K562 (cell line): ENCODE data around the gene PRDM10. TPM values are rescaled to one million over a fixed set of nuclear protein-coding genes. Genes with fewer than 3 reads are reported as not detected.

Experiments used
- ATAC-seq: fragments of 200-7000 bp; cut with Tn5 transposase; 3 replicates; pipeline ENCODE4 v1.9.1; 2020; ENCODE audit warnings: moderate library complexity
- BruUV-seq: library from RNA; stranded (reverse); fragments of 400-500 nt; replicated peaks from 2 replicates; lab custom pipeline; 2021; lab: Mats Ljungman, UMichigan
- CTCF ChIA-PET: fragments of 300-600 bp; formaldehyde crosslinking; extraction: SDS; loops from one replicate; lab custom pipeline; 2021; ENCODE audit warnings: low intra/inter-chr PET ratio; lab: Yijun Ruan, JAX
- POLR2A ChIA-PET: fragments of 300-600, 350-650 bp; sonication (Branson Sonifier 250); formaldehyde crosslinking; extraction: SDS; loops from one replicate; lab custom pipeline; 2021; ENCODE audit warnings: antibody characterized with exemption, inconsistent platforms; lab: Yijun Ruan, JAX
- DNase-seq, 4 experiments: peaks; one replicate each; pipeline versions ENCODE4 v3.0.0 to v3.0.0-alpha.2; 2011 to 2018; ENCODE audit warnings: low spot score in 3 of 4, mixed read lengths in 3 of 4; ENCODE audit errors: extremely low read depth in 1 of 4
- FAIRE-seq: peaks from 2 replicates; lab custom pipeline; 2011; peaks lifted over from hg19 to GRCh38; lab: Jason Lieb, UNC
- H2AFZ ChIP-seq: 2 replicates; pipeline ENCODE4 v1.6.0; 2011; ENCODE audit warnings: low read depth, low read length, control low read depth, inconsistent platforms
- H3K27ac ChIP-seq: fragments of 200-600 bp; 3 replicates; pipeline ENCODE4 v1.8.0; 2011; ENCODE audit warnings: low read depth, mild to moderate bottlenecking, control low read depth, inconsistent platforms, low read length, moderate library complexity, mixed read lengths; ENCODE audit errors: extremely low read depth
- H3K27me3 ChIP-seq, 2 experiments: fragments of 300-600 bp in 1 of 2; 2 replicates in 1 of 2; 3 replicates in 1 of 2; pipeline versions ENCODE4 v1.6.0 to v1.8.0; 2011; ENCODE audit warnings: inconsistent platforms in 2 of 2, low read length in 2 of 2, mild to moderate bottlenecking in 1 of 2, mixed read lengths in 1 of 2, moderate library complexity in 1 of 2; ENCODE audit not compliant: control insufficient read depth in 2 of 2, insufficient read depth in 2 of 2
- H3K36me3 ChIP-seq: fragments of 300-600 bp; 3 replicates; pipeline ENCODE4 v1.8.0; 2011; ENCODE audit warnings: mild to moderate bottlenecking, low read length, inconsistent platforms; ENCODE audit not compliant: control insufficient read depth, insufficient read depth
- H3K4me1 ChIP-seq, 2 experiments: fragments of 200-600 bp in 1 of 2; replicated peaks in 1 of 2; 2 replicates in 1 of 2; 3 replicates in 1 of 2; pipeline versions ENCODE4 v1.5.1 to v1.8.0; 2011; ENCODE audit warnings: inconsistent platforms in 2 of 2, low read length in 2 of 2, mild to moderate bottlenecking in 1 of 2, mixed read lengths in 1 of 2, moderate library complexity in 1 of 2; ENCODE audit not compliant: control insufficient read depth in 2 of 2, insufficient read depth in 2 of 2
- H3K4me2 ChIP-seq: 2 replicates; pipeline ENCODE4 v1.6.1; 2011; ENCODE audit warnings: low read length, control low read depth, inconsistent platforms, mixed read lengths; ENCODE audit not compliant: insufficient read depth
- H3K4me3 ChIP-seq: fragments of 200-600 bp; sonication (generic), shearing (Covaris generic); 2 replicates; pipeline ENCODE4 v1.5.1; 2016; ENCODE audit warnings: control low read depth, inconsistent platforms
- H3K79me2 ChIP-seq: fragments of 200-600 bp; 3 replicates; pipeline ENCODE4 v1.8.0; 2011; ENCODE audit warnings: low read length, inconsistent platforms; ENCODE audit not compliant: control insufficient read depth, insufficient read depth
- H3K9ac ChIP-seq, 2 experiments: 2 replicates each; pipeline versions ENCODE4 v1.6.0 to v1.6.1; 2011; ENCODE audit warnings: low read depth in 2 of 2, low read length in 2 of 2, control low read depth in 1 of 2, inconsistent platforms in 1 of 2, mild to moderate bottlenecking in 1 of 2, mixed read lengths in 1 of 2; ENCODE audit not compliant: insufficient read depth in 1 of 2
- H3K9me1 ChIP-seq: one replicate; pipeline ENCODE4 v1.6.0; 2011; ENCODE audit warnings: inconsistent platforms, mild to moderate bottlenecking, low read length, moderate library complexity; ENCODE audit not compliant: control insufficient read depth, insufficient read depth
- H3K9me3 ChIP-seq: replicated peaks from 2 replicates; pipeline ENCODE4 v1.5.1; 2011; ENCODE audit warnings: low read depth, low read length, inconsistent platforms; ENCODE audit not compliant: control insufficient read depth, insufficient read depth
- H4K20me1 ChIP-seq: replicated peaks from 2 replicates; pipeline ENCODE4 v1.6.1; 2011; ENCODE audit warnings: low read length, inconsistent platforms, mixed read lengths; ENCODE audit not compliant: control insufficient read depth, insufficient read depth
- COPS2 ChIP-seq: fragments of 450-650 bp; conservative IDR thresholded peaks from 2 replicates; pipeline ENCODE4 v1.6.1; 2016; ENCODE audit warnings: mild to moderate bottlenecking, moderate library complexity
- EP400 ChIP-seq: fragments of 450-650 bp; IDR thresholded peaks from 2 replicates; pipeline ENCODE4 v1.6.1; 2017; ENCODE audit warnings: antibody characterized with exemption, mild to moderate bottlenecking, moderate library complexity
- LARP7 ChIP-seq: fragments of 450-650 bp; IDR thresholded peaks from 2 replicates; pipeline ENCODE4 v1.6.1; 2016
- NFIX ChIP-seq: fragments of 250-450 bp; sonication (Bioruptor Pico); IDR thresholded peaks from 2 replicates; pipeline ENCODE4 v1.4.0; 2020; ENCODE audit warnings: low read depth, mild to moderate bottlenecking, moderate library complexity
- NR2C1 ChIP-seq, 2 experiments: fragments of 450-650 bp; IDR thresholded peaks; 2 replicates each; pipeline ENCODE4 v1.6.1; 2017; ENCODE audit warnings: mild to moderate bottlenecking in 2 of 2, antibody characterized with exemption in 1 of 2, inconsistent platforms in 1 of 2, missing compliant biosample characterization in 1 of 2, missing genetic modification characterization in 1 of 2
- POLR2G ChIP-seq: fragments of 200-400 bp; formaldehyde crosslinking; IDR thresholded peaks from 2 replicates; pipeline ENCODE4 v1.6.1; 2017; ENCODE audit warnings: low read depth, mild to moderate bottlenecking, antibody characterized with exemption, low read length, moderate library complexity
- TCFL5 ChIP-seq: fragments of 250-450 bp; sonication (Bioruptor Pico); conservative IDR thresholded peaks from 2 replicates; pipeline ENCODE4 v1.6.1; 2021; ENCODE audit warnings: mild to moderate bottlenecking, moderate library complexity, matching md5 sums
- ZNF232 ChIP-seq: sonication (generic); formaldehyde crosslinking; IDR thresholded peaks from 2 replicates; pipeline ENCODE4 v1.8.0; 2022; ENCODE audit warnings: mild to moderate bottlenecking, missing genetic modification reagents
- WGBS: fragments of 100-300 bp; shearing (Covaris generic); methylation state at CpG from one replicate; pipeline ENCODE4 v1.1.6; 2016; ENCODE audit warnings: low coverage, mixed read lengths; ENCODE audit not compliant: insufficient coverage; ENCODE audit errors: missing lambda C conversion rate; 5-methylcytosine and 5-hydroxymethylcytosine counted together
- in situ Hi-C: fragments of 300-500 bp; cut with MboI; formaldehyde crosslinking; loops from 4 replicates; pipeline ENCODE4 v1.15.0; 2018; ENCODE audit warnings: inconsistent platforms, mixed read lengths
- intact Hi-C: fragments of 100-400 bp; cut with micrococcal nuclease; formaldehyde crosslinking; loops from 2 replicates; pipeline ENCODE4 v1.14.2; 2022
- polyA plus RNA-seq, 8 experiments: library from polyadenylated mRNA; depleted of rRNA in 4 of 8; stranded (reverse) in 5 of 8; unstranded in 3 of 8; fragments of >200 nt; fragmentation: Nextera tagmentation in 2 of 8; fragmentation: Illumina TruSeq in 1 of 8; extraction: Ambion mirVana in 2 of 8; extraction: Trizol in 1 of 8; gene quantifications; 2 replicates each; pipeline versions ENCODE4 v1.2.1 to v1.2.3, GENCODE V29; 2011 to 2014; ENCODE audit warnings: inconsistent platforms in 1 of 8, missing spikeins in 1 of 8
- total RNA-seq, 7 experiments: library from RNA; depleted of rRNA in 6 of 7; stranded (reverse); fragments of >200 nt in 6 of 7; fragmentation: Illumina TruSeq in 2 of 7; extraction: Trizol in 2 of 7; gene quantifications; 2 replicates each; pipeline versions ENCODE4 v1.2.1 to v1.2.3, GENCODE V29; 2011 to 2021; ENCODE audit warnings: low replicate concordance in 1 of 7
- TF ChIP-seq, protein P1 (sequence below), 3 experiments: fragments of 200-800 bp in 1 of 3; sonication (Bioruptor generic) in 1 of 3; sonication (generic) in 1 of 3; formaldehyde crosslinking in 1 of 3; IDR thresholded peaks; 2 replicates each; pipeline versions ENCODE4 v1.6.1 to v1.8.0; 2016 to 2022; ENCODE audit warnings: mild to moderate bottlenecking in 2 of 3, missing compliant biosample characterization in 2 of 3, missing genetic modification characterization in 2 of 3, missing genetic modification reagents in 1 of 3
- TF ChIP-seq, protein P2 (sequence below): IDR thresholded peaks from 2 replicates; pipeline ENCODE4 v1.6.1; 2014; ENCODE audit warnings: antibody characterized with exemption

PRDM10 gene
- total and polyA plus RNA-seq, 9 of the 15 experiments (the other 6 are each of a cell fraction or from before 2014, with no cell fraction given) = 0.89 to 9.3 (median 4.5) TPM

DNA sequence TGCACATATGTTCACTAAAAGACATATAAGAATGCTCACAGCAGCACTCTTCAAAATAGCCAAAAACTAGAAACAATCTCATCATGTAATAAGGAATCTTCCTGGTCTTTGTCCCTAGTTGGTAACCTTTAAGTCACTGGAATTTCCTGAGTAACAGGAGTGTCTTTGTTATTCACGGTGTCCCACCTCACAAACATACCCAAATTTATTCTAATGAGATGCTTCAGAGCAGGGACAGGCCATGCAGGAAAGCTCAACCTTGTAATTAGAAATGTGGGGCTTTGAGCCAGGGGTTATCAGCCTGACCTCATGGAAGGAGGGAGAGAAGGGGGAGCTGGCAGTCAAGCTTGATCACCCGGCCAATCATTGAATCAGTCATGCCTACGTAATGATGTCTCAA is 66.9 kb downstream of the PRDM10 start:
- H3K27ac ChIP-seq = no peak overlapping the region
- H3K9ac ChIP-seq = no peak overlapping the region
- no peaks in the 10 kb centered on the region for H4K20me1 ChIP-seq
- CTCF ChIA-PET = no interaction called here
- no peak for FAIRE-seq
- H3K4me3 ChIP-seq = no peak overlapping the region
- ATAC-seq = no peak
- H3K27me3 ChIP-seq = no peaks in the 10 kb centered on the region
- DNase-seq = no peak
- BruUV-seq = no TSS peak
- H3K9me1 ChIP-seq = no peaks in the 10 kb centered on the region
- in situ Hi-C loops (no loop called here), intact Hi-C loops (no loop called here)
- TF ChIP-seq POLR2G (no peak), NFIX (no peak), ZNF232 (CRISPR knock-in tag) (no peak), LARP7 (no peak), EP400 (no peak), COPS2 (no peak), TCFL5 (CRISPR knock-in tag) (no peak), NR2C1 (IDR thresholded peaks at IDR 0.05) (no peak), NR2C1 (tag; IDR thresholded peaks at IDR 0.05) (no peak)
- TF ChIP-seq, protein P1, sequence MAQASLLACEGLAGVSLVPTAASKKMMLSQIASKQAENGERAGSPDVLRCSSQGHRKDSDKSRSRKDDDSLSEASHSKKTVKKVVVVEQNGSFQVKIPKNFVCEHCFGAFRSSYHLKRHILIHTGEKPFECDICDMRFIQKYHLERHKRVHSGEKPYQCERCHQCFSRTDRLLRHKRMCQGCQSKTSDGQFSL (CRISPR knock-in tag; IDR thresholded peaks at IDR 0.05) = no peak
- TF ChIP-seq, protein P1 (tag; IDR thresholded peaks at IDR 0.05) = no peak
- TF ChIP-seq, protein P2, sequence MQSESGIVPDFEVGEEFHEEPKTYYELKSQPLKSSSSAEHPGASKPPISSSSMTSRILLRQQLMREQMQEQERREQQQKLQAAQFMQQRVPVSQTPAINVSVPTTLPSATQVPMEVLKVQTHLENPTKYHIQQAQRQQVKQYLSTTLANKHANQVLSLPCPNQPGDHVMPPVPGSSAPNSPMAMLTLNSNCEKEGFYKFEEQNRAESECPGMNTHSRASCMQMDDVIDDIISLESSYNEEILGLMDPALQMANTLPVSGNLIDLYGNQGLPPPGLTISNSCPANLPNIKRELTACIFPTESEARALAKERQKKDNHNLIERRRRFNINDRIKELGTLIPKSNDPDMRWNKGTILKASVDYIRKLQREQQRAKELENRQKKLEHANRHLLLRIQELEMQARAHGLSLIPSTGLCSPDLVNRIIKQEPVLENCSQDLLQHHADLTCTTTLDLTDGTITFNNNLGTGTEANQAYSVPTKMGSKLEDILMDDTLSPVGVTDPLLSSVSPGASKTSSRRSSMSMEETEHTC = no peak
- H2AFZ ChIP-seq = no peak overlapping the region
- H3K4me1 ChIP-seq = peaks cover 0 to 4% of the 10 kb centered on the region in 2 experiments; a peak in 3 of 5 replicates
- WGBS = 54% methylated on average over 3 of the region's 3 CpGs
- no peak overlapping the region for H3K4me2 ChIP-seq
- POLR2A ChIA-PET = interaction anchor here (1.1 kb wide), 1 partner anchor 191 kb away, joined by 3 read pairs; no protein-coding TSS in a partner anchor
- peaks cover 4% of the 10 kb centered on the region; the same call in 2 of the 3 replicates for H3K36me3 ChIP-seq
- H3K79me2 ChIP-seq = no peaks in the 10 kb centered on the region
- H3K9me3 ChIP-seq = no peaks in the 10 kb centered on the region
